HG03432 (cell line): ENCODE measurements around the gene VPS35.
A peak's percentile ranks its signal among the peaks of the same experiment; 100 is the strongest.
"Not testable (repeated sequence)": the region's sequence is repeated elsewhere in the genome, so short reads cannot be mapped to it uniquely, and the experiment has no call there.

Experiments used
- ATAC-seq: cut with Tn5 transposase; IDR thresholded peaks from one replicate; pipeline ENCODE4 v1.9.1; 2021; ENCODE audit warnings: mild to moderate bottlenecking, moderate library complexity; ENCODE audit not compliant: unreplicated experiment

The VPS35 gene

GRCh38 chr16:46713634-46714033 lies 24.7 kb upstream of the VPS35 start:
- no peak for ATAC-seq

- ATAC-seq = no peak
These were observed 23.9 kb upstream of the VPS35 start for GRCh38 chr16:46712911-46713310.

GRCh38 chr16:46711106-46712058 lies 22.4 kb upstream of the VPS35 start:
- ATAC-seq = no peak

- no peak for ATAC-seq
These were observed 20.6 kb upstream of the VPS35 start for GRCh38 chr16:46709469-46710005.

GRCh38 chr16:46706642-46707041 lies 17.7 kb upstream of the VPS35 start:
- no peak for ATAC-seq

GRCh38 chr16:46702030-46702429 lies 13.1 kb upstream of the VPS35 start:
- no peak for ATAC-seq

GRCh38 chr16:46701615-46702014 lies 12.6 kb upstream of the VPS35 start:
- no peak for ATAC-seq

GRCh38 chr16:46700048-46700447 lies 11.1 kb upstream of the VPS35 start:
- ATAC-seq = no peak

- ATAC-seq = no peak
These were observed 8.0 kb upstream of the VPS35 start for GRCh38 chr16:46696957-46697356.

- ATAC-seq = no peak
These were observed 7.0 kb upstream of the VPS35 start for GRCh38 chr16:46695937-46696336.

- ATAC-seq = no peak
These were observed 4.6 kb upstream of the VPS35 start for GRCh38 chr16:46693598-46693997.

- ATAC-seq = no peak
These were observed 2.7 kb upstream of the VPS35 start for GRCh38 chr16:46691726-46692125.

GRCh38 chr16:46690281-46691178 lies 1.6 kb upstream of the VPS35 start:
- ATAC-seq = no peak

- peak; percentile 77 for ATAC-seq
These were observed 645 bp upstream of the VPS35 start, which contains the start of gene ORC6 for GRCh38 chr16:46689365-46690280. Gene ORC6 (plus strand): TSS chr16:46689659. CDS start chr16:46689706, 47 bp downstream.

- ATAC-seq = no peak
These were observed 801 bp downstream of the VPS35 start for GRCh38 chr16:46688101-46688653.

- ATAC-seq = no peak
These were observed 1.5 kb downstream of the VPS35 start for GRCh38 chr16:46687486-46687885.

- no peak for ATAC-seq
These were observed 2.0 kb downstream of the VPS35 start for GRCh38 chr16:46686815-46687473.

- not testable (repeated sequence) for ATAC-seq
These were observed 7.1 kb downstream of the VPS35 start for GRCh38 chr16:46681867-46682266.

GRCh38 chr16:46677943-46678342 lies 11.0 kb downstream of the VPS35 start:
- ATAC-seq = not testable (repeated sequence)
